ENCODE results near the gene DIO1.

The DIO1 gene

DNA sequence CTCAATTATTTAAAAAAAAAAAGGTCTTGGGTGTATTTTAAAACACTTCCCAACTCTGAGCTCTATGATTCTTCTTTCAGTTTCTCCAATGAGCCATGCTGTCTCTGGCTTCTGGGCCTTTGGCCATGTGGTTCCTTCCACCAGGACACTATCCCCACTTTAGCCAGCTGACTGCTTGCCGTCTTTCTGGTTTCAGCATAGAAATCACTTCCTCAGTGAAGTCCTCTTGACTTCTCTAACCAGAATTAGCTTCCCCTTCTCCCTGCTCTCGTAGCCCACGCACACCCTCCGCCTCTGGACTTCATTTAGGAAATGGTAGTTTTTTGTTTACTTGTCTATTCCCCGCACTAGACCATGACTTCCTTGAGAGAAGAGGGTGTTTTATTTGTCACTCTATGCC, 1.1 kb upstream of the DIO1 start:
- no peak for DNase-seq (ENCODE audit: low read depth in 2 of 2, low spot score in 1 of 2)

DNA sequence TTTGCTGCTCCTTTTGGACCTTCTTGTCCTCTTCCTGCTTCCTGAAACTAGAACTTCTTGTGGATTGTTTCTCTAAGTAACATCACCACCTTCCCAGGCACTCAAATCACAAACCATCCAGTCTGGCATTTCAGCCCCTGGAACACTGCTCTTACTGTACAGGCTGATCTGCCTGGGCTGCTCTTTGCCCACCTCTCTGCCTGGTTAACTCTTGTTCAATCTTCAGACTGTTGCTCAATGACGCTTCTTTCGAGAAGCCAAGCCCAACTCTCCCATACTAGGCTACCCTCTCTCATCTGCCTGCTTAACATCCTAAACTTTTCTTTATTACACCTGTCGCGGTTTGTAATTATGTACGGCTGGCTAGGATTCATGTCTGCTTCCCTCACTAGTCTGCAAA, 657 bp downstream of the DIO1 start:
- DNase-seq (ENCODE audit: low read depth in 2 of 2, low spot score in 1 of 2) = no peak

DNA sequence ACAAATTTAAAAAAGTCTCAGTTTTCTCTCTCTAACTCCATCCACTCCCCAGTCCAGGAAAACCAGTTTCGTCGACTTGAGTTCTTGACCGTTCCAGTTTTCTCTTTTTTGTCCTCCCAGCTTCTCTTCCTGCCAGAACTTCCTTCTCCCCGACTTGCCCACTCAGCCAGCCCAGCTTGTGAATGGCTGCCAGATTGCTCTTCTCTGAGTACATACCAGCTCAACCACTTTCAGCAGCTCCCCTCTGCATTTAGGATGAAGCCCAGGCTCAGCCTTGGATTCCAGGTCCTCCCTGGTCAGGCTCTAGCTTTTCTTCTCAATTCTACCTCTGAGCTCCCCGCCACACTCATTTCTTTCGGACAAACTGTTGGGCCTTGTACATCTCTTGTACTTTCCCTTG, 1.4 kb downstream of the DIO1 start:
- no peak for DNase-seq (ENCODE audit: low read depth in 2 of 2, low spot score in 1 of 2)

DNA sequence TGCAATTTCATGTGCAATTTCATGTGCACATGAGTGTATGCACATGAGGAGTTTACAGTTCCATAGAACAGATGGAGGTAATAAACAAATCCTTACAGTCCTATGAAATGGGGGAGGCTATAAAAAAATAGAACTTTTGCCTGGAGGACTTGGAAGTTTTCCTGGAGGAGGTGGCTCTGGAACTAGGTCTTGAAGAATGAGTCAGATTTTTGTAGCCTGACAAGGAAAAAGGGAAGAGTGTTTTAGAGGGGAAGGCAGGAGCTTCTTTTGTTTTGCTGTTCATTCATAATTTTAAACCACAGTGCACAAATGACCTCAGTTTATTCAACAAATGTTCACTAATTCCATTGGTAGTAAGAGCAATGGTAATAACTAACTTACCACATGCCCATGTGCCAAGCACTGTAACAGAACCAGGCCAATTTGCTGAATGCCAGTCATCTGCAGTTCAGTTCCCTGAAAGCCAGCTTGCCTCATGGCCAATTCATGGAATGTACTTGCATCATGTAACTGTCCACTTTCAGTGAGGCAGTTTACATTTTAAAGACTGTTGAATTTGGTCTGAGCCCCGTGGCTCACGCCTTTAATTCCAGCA, 2.7 kb downstream of the DIO1 start:
- no peak for DNase-seq (ENCODE audit: low read depth in 2 of 2, low spot score in 1 of 2)

DNA sequence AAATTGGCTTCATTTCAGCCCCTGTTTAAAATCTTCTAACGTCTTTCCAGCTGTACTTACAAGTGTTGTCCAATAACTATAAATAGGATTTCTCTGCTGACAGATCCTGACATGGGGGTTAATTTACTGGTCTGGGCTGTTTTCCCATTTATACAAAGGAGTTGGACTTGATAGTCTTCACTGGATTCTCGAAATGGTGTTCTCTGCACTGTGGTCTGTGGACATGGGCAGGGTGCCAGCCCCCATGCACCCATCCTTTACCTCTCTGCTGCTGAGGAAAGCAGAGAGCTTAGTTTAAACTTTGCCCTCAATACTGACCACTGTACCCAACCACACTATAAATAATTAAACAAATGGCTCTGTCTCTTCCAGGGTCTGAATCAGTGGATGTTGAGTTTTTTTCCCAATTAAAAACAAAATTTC, 5.2 kb downstream of the DIO1 start:
- DNase-seq (ENCODE audit: low read depth in 2 of 2, low spot score in 1 of 2) = no peak

DNA sequence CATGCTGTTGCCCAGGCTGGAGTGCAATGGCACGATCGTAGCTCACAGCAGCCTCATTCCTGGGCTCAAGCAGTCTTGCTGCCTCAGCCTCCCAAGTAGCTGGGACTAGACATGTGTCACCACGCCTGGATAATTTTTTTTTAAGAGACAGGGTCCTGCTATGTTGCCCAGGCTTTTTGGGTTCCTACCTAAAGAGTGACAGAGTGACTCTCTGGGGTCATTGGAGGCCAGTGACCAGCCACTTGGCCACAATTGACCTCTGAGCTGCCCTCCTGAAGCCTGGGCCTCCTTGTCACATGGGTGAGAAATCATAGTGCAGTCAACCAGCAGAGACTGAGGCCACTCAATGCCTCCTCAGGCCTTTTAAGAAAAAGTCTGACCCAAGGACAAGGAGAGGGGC, 5.7 kb downstream of the DIO1 start:
- no peak for DNase-seq (ENCODE audit: low read depth in 2 of 2, low spot score in 1 of 2)

DNA sequence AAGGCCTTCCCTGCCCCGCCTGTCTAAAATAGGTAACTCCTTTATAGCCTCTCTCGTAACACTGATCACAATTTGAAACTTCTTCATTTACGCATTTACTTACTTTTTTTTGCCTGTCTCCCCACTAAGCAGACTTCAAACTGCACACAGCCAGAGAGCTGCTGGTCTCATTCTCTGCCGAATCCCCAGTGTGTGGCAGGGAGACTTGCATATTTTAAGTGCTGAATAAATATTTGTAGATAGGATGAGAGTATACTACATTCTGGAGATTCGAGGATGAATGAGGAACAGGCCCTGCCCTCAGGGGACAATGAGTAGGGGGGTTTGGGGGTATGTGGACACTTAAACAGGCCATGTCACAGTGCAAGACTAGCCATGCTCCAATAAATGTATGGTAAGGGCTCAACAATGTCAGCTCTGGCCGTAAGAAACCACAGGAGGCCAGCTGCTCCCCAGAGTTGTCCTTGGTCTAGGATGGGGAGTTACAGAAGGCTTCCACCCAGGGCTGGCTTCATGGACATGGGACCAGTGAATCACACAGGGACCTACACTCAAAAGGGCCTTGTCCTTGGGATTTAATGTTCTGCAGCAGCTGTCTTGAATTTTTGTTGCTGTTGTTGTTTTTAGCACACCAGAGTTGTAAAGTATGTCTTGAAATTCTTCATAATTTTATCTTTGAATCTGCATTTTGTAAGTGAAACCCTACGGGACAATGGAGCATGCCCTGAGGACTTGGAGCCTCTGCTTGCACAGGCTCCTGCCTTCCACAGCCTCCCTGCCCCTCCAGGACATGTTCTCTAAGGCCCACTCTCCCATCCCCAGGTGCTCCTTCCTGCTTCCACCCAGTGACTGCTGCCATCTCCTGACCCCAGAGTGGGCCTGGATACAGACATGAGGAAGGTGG, 8.5 kb downstream of the DIO1 start:
- DNase-seq (ENCODE audit: low read depth in 2 of 2, low spot score in 1 of 2) = no peak

DNA sequence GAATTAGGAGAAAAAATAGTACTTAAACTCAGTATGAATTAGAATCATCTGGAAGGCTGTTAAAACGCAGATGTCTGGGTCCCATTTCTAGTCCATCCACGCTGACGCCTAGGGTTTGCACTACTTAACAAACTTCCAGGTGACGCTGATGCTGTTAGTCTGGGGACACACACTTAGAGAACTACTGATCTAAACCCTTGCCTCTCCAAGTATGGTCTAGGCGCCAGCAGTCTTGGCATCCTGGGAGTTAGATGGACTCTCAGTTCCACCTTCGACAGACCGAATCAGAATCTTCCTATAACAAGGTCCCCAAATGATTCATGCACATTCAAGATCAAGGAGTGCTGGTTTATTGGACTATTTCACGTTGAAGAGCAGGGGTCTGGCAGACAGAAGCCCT, 11.5 kb downstream of the DIO1 start:
- DNase-seq (ENCODE audit: low read depth in 2 of 2, low spot score in 1 of 2) = no peak

DNA sequence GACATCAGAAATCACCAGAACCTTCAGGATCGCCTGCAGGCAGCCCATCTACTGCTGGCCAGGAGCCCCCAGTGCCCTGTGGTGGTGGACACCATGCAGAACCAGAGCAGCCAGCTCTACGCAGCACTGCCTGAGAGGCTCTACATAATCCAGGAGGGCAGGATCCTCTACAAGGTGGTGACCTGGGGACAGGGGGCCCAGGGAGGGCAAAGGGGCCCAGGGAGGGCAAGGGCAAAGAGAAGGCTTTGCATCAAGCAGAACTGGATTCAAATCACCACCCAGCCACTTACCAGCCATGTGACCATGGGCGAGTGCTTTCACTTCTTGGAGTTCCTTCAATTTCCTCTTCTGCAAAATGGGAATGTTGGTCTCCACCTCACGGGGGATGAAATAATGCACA, 12.1 kb downstream of the DIO1 start:
- DNase-seq (ENCODE audit: low read depth in 2 of 2, low spot score in 1 of 2) = no peak

DNA sequence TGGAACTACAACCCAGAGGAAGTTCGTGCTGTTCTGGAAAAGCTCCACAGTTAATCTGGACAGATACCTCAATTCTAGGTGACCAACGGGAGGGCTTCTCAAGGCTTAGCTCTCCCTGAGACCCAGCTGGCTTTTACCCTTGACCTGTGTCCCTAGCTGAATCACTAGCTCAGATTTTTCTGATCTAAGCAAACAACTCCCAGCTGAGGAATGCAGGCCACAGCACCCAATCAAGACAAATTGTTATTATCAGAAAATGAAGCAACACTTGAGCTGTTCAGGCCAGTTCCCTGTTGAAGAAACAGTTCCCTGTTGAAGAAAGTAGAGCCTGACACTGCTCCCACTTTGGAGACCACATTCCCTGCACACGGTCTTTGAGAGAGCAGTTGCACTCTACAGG, 16.0 kb downstream of the DIO1 start:
- no peak for DNase-seq (ENCODE audit: low read depth in 2 of 2, low spot score in 1 of 2)

DNA sequence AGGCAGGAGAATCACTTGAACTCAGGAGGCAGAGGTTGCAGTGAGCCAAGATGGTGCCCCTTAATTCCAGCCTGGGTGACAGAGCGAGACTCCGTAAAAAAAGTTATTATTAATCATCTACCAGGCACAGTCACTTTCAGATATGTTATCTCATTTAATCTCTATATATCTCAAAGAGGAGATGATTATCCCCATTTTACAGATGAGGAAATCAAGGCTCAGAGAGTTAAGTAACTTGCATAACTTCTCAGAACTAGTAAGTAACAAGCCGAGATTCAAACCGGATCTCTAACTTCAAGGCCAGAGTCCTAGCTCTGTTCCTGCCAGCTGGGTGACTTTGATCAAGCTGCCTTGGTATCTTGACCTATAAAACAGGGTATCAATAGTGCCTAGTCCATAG, 17.5 kb downstream of the DIO1 start:
- DNase-seq (ENCODE audit: low read depth in 2 of 2, low spot score in 1 of 2) = no peak

DNA sequence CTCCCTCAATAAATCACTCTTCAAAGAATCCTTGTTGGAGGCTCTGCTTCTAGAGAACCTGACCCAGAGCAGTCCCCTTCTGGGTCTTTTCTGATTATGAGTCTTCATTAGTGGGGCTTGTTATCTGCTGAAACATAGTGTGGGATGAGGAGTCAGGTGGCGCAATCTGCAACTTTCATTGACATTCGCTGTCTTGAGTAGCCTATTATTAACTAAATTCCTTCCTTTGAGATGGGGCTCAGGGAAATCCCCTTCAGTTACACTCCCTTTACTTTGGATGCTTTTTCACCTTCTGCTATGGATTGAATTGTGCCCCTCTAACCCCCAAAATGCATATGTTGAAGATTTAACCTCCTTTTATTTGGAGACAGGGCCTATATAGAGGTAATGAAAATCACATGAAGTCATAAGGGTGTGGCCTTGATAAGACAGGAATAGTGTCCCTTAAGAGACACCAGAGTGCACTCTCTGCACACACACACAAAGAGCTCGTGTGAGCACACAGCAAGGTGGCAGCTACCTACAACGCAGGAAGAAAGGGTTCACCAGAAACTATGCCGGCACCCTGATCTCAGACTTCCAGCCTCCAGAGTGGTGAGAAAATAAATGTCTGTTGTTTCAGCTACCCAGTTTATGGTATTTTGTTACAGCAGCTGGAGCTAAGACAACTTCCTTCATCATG, 19.5 kb downstream of the DIO1 start:
- no peak for DNase-seq (ENCODE audit: low read depth in 2 of 2, low spot score in 1 of 2)

DNA sequence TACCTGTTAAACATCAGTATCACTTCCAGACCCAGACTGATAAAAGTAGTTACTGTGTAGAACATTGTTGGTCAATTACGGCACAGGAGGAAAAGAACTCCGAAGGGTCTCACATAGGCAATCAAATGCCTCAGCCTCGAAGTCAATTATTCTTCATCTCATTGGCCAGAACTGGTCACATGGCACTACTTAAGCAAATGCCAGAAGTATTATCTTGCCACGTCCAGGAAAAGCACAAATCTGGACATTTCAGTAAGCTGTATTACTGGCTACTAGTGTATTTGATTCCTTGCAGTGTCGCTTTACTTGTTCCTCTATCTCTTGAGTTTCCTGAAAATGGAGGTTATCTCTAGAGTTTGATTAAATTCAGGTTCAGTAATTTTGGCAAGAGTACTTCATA, 24.4 kb downstream of the DIO1 start:
- no peak for DNase-seq (ENCODE audit: low read depth in 2 of 2, low spot score in 1 of 2)

DNA sequence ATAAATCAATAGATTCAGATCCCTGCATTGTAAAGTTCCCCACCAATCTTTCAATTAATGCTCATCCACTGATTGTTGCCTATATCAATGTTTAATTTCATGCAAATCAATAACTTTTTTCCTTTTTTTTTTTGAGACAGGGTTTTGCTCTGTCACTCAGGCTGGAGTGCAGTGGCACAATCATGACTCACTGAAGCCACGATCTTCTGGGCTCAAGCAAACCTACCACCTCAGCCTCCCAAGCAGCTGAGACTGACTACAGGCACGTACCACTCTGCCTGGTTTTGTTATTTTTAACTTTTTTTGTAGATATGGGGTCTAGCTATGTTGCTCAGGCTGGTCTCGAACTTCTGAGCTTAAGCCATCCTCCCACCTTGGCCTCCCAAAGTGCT, 25.7 kb downstream of the DIO1 start:
- no peak for DNase-seq (ENCODE audit: low read depth in 2 of 2, low spot score in 1 of 2)

DNA sequence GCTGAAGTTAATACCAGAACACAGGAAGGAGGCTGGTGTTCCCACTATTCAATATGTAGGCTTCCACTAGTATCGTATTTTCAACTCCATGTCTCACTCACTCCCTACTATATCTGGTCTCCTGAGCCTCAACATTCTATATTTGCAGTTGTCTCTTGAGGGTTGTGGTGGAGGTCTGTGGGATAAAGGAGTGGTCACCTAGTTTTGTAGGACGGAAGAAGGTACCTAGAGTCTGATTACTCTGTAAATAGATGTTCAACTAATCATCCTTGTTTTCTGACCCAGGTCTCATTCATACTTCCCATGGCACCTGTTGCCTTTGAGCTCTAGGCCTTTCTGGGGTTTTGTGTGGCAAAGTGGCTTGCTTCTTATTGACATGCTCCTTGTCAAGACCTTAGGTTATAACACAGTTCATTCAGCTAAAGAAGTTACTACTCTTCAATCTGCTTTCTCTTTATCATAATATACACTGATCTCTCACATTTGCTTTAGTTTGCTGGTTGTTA, 33.4 kb downstream of the DIO1 start:
- DNase-seq (ENCODE audit: low read depth in 2 of 2, low spot score in 1 of 2) = no peak

DNA sequence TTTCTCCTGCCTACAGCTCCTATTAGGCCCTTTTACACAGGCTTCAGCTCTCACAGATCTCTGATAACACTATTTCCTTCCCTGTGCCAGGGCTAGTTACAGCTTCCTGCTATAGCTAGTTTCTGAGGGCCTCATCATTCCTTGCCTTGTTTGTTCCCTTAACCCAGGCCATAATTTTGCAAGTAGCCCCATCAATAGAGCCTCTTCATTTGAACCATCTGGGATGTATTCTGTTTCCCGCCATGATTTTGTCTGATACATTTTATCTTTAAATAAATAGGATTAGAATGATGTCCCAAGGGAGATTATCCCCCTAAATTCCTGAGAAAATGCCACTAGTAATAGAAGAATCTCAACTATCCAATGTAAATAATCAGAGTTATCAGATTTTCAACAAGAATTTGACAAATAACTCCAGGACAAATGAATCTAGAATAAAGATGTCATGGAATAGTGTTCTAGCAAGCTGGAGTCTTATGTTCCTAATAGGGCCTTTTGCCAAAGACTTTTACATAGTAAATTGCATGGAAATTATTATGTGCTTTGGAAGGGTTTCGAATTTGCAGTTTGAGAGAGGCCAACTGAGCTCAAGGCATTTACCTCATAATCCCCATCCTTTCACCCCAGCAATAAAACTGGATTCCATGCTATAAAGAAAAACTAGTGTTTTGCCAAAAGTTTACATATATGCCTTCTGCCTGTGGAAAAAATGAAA, 35.4 kb downstream of the DIO1 start:
- no peak for DNase-seq (ENCODE audit: low read depth in 2 of 2, low spot score in 1 of 2)

DNA sequence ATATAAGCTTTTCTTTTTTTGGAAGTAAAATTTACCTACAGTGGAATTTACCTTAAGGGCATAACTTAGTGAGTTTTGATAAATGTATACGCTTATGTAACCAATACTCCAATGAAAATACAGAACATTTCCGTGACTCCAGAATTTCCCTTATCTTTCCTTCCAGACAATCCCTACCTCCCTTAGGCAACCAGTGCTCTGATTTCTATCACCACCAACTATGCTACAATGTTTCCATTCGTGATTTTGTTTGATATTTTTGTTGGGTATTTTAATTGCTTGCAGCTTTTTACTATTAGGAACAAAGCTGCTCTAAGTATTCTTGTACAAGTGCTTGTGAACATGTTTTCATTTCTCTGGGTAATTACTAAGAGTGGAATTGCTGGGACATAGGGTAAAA, 36.9 kb downstream of the DIO1 start:
- no peak for DNase-seq (ENCODE audit: low read depth in 2 of 2, low spot score in 1 of 2)

DNA sequence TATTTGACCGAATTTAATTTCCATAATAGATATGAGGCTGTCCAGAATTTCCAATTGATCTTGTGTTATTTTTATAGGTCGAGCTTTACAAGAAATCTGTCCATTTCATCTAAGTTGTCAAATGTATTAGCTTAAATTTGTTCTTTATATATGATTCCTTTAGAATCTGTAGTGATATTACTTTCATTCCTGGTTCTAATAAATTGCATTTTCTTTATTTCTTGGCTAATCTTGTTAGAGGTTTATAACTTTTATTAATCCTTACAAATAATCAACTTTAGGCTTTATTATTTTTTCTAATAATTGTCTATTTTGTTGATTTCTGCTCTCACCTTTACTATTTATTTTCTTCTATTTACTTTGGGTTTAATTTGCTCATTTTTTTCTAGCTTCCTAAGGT, 37.5 kb downstream of the DIO1 start:
- no peak for DNase-seq (ENCODE audit: low read depth in 2 of 2, low spot score in 1 of 2)

DNA sequence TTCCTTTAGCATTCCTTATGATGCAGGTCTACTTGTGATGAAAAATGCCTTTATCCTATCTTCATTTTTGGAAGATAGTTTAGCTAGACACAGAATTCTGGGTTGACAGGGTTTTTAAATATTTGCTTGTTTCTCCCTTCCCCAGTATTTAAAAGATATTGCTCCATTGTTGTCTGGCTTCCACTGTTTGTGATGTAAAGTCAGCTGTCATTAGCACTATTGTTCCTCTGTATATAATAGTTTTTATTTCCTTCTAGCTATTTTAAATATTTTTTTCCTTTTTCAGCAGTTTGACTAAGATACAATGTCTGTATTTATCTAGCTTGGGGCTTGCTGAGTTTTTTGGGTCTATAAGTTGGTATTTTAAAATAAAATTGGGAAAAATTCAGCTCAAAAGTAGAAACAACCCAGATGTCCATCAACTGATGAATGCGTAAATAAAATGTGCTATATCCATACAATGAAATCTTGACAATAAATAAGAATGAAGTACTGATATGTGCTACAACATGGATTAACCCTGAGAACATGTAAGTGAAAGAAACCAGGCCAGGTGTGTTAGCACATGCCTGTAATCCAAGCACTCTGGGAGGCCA, 40.3 kb downstream of the DIO1 start:
- no peak for DNase-seq (ENCODE audit: low read depth in 2 of 2, low spot score in 1 of 2)

DNA sequence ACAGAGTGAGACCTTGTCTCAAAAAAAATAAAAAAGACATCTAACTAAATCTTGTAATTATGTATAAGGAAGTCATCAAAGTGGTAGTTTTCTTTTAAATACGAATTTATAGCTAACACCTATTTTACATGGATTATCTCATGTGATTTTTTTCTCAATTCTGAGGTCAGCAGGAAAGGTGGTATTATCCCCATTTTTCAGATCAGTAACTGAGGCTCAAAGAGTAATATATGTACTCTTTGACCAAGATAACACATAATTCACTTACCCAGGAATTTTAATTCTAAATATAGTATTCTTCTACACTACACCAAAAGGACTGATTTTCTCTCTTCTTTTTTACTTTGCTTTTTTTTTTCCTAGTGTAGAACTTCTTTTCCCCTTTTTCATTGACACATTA, 42.4 kb downstream of the DIO1 start:
- no peak for DNase-seq (ENCODE audit: low read depth in 2 of 2, low spot score in 1 of 2)
